ENCODE measurements around the gene BABAM1. TPM values are rescaled to one million over a fixed set of nuclear protein-coding genes. Genes with fewer than 3 reads are reported as not detected.

BABAM1 gene
- polyA plus RNA-seq, 1 donor (not counting 4 experiments of a cell fraction or from before 2014, with no cell fraction given): 92.8 TPM

- Histone ChIP-seq H3K27me3 (ENCODE audit: control insufficient read depth, extremely low read depth, insufficient read depth, low read length) (no peaks in the 10 kb centered on the region), H3K9me3 (ENCODE audit: control insufficient read depth, low read depth, low read length) (no peaks in the 10 kb centered on the region), H2AFZ (ENCODE audit: control insufficient read depth, low read length) (peak within 1 kb of the TSS; percentile 78), H3K79me2 (ENCODE audit: control insufficient read depth, insufficient read depth, low read length) (no peaks in the 10 kb centered on the region), H3K9me1 (ENCODE audit: control insufficient read depth, extremely low read depth, insufficient read depth, low read length) (no peaks in the 10 kb centered on the region), H3K27ac (ENCODE audit: control insufficient read depth, insufficient read depth, low read length) (no peak within 1 kb of the TSS), H3K4me1 (ENCODE audit: control insufficient read depth, extremely low read depth, insufficient read depth, low read length) (peaks cover 6% of the 10 kb centered on the region), H3K36me3 (ENCODE audit: control insufficient read depth in 2 of 2, extremely low read depth in 1 of 2, insufficient read depth in 2 of 2, low read length in 2 of 2) (peaks cover 3 to 10% of the 10 kb centered on the region in 2 experiments), H4K20me1 (ENCODE audit: control insufficient read depth, extremely low read depth, insufficient read depth, low read length) (no peaks in the 10 kb centered on the region), H3K9ac (ENCODE audit: control insufficient read depth, extremely low read depth, insufficient read depth, low read length) (peak within 1 kb of the TSS; percentile 28), H3K4me3 (ENCODE audit: control insufficient read depth in 2 of 3, extremely low read depth in 1 of 3, insufficient read depth in 2 of 3, low read depth in 1 of 3, low read length in 3 of 3) (peak within 1 kb of the TSS; percentile 9 to 60 (median 44)), H3K4me2 (ENCODE audit: control insufficient read depth, extremely low read depth, insufficient read depth, low read depth, low read length) (peak within 1 kb of the TSS; percentile 91)
- dilution Hi-C loops (cut with MboI; ENCODE audit: extremely low pct_ligation_motif_present, low sequenced_read_pairs): no loop called here
- TF ChIP-seq, protein P1, sequence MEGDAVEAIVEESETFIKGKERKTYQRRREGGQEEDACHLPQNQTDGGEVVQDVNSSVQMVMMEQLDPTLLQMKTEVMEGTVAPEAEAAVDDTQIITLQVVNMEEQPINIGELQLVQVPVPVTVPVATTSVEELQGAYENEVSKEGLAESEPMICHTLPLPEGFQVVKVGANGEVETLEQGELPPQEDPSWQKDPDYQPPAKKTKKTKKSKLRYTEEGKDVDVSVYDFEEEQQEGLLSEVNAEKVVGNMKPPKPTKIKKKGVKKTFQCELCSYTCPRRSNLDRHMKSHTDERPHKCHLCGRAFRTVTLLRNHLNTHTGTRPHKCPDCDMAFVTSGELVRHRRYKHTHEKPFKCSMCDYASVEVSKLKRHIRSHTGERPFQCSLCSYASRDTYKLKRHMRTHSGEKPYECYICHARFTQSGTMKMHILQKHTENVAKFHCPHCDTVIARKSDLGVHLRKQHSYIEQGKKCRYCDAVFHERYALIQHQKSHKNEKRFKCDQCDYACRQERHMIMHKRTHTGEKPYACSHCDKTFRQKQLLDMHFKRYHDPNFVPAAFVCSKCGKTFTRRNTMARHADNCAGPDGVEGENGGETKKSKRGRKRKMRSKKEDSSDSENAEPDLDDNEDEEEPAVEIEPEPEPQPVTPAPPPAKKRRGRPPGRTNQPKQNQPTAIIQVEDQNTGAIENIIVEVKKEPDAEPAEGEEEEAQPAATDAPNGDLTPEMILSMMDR (optimal IDR thresholded peaks at IDR 0.05 in 1 of 3, IDR thresholded peaks at IDR 0.05 in 1 of 3, conservative IDR thresholded peaks at IDR 0.05 in 1 of 3; ENCODE audit: extremely low read depth in 1 of 3, insufficient read depth in 2 of 3, low read length in 3 of 3): no peak
- TF ChIP-seq EZH2 (IDR thresholded peaks at IDR 0.05; ENCODE audit: low read length): no peak
- no peak for DNase-seq (ENCODE audit: low read depth, low spot score)
- FAIRE-seq: no peak
These were observed 14.4 kb downstream of the BABAM1 start, which contains the start of gene ANKLE1 for GRCh38 chr19:17281391-17282304. ANKLE1 (plus strand) TSS chr19:17281901; CDS start chr19:17281921, 20 bp downstream.

DNA sequence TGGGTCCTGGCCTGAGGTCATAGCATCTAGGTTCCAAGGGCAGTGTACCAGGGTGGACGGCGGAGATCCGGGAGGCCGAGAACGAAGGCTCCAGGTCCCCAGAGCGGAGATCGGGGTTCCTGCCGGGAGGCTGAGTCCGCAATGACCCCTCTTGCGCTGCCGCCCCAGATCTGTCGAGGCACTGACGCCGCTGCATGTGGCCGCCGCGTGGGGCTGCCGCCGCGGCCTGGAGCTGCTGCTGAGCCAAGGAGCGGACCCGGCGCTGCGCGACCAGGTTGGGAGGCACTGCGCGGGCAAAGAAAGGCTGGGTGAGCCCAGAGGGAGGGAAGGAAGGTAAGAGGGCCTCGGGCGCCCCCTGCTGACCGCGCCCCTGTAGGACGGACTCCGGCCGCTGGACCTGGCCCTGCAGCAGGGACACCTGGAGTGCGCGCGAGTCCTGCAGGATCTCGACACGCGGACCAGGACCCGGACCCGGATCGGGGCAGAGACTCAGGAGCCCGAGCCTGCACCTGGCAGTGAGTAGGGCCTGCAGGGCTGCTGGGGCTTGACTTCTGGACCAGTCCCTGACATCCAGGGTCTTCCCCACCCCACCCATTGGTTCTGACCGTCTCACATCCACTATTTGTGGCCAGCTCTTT is 15.4 kb downstream of the BABAM1 start:
- peak; percentile 29 for FAIRE-seq
- dilution Hi-C loops (cut with MboI; ENCODE audit: extremely low pct_ligation_motif_present, low sequenced_read_pairs): no loop called here
- H3K27ac ChIP-seq (ENCODE audit: control insufficient read depth, insufficient read depth, low read length): no peak overlapping the region

More for the DNA sequence above, 15.4 kb downstream of the BABAM1 start:
- Histone ChIP-seq H3K9me3 (ENCODE audit: control insufficient read depth, low read depth, low read length) (no peaks in the 10 kb centered on the region), H3K4me1 (ENCODE audit: control insufficient read depth, extremely low read depth, insufficient read depth, low read length) (peaks cover 6% of the 10 kb centered on the region), H3K27me3 (ENCODE audit: control insufficient read depth, extremely low read depth, insufficient read depth, low read length) (no peaks in the 10 kb centered on the region), H3K4me3 (ENCODE audit: control insufficient read depth in 2 of 3, extremely low read depth in 1 of 3, insufficient read depth in 2 of 3, low read depth in 1 of 3, low read length in 3 of 3) (peak overlapping the region; percentile 9 to 60 (median 44)), H4K20me1 (ENCODE audit: control insufficient read depth, extremely low read depth, insufficient read depth, low read length) (no peaks in the 10 kb centered on the region), H3K9ac (ENCODE audit: control insufficient read depth, extremely low read depth, insufficient read depth, low read length) (peak overlapping the region; percentile 28), H3K36me3 (ENCODE audit: control insufficient read depth in 2 of 2, extremely low read depth in 1 of 2, insufficient read depth in 2 of 2, low read length in 2 of 2) (peaks cover 0 to 5% of the 10 kb centered on the region in 2 experiments), H2AFZ (ENCODE audit: control insufficient read depth, low read length) (peak overlapping the region; percentile 78), H3K79me2 (ENCODE audit: control insufficient read depth, insufficient read depth, low read length) (no peaks in the 10 kb centered on the region), H3K4me2 (ENCODE audit: control insufficient read depth, extremely low read depth, insufficient read depth, low read depth, low read length) (peak overlapping the region; percentile 91), H3K9me1 (ENCODE audit: control insufficient read depth, extremely low read depth, insufficient read depth, low read length) (no peaks in the 10 kb centered on the region)
- no peak for DNase-seq (ENCODE audit: low read depth, low spot score)
- TF ChIP-seq, protein P1 (optimal IDR thresholded peaks at IDR 0.05 in 1 of 3, IDR thresholded peaks at IDR 0.05 in 1 of 3, conservative IDR thresholded peaks at IDR 0.05 in 1 of 3; ENCODE audit: extremely low read depth in 1 of 3, insufficient read depth in 2 of 3, low read length in 3 of 3): peak; percentile 74 to 97 (median 97)
- peak; percentile 41 for TF ChIP-seq EZH2 (IDR thresholded peaks at IDR 0.05; ENCODE audit: low read length)

Data from keratinocyte (primary cell).